GM18505 (cell line): ENCODE results near the gene TMC3.

Source experiments
- ATAC-seq: cut with Tn5 transposase; IDR thresholded peaks from one replicate; pipeline ENCODE4 v1.9.1; 2021; ENCODE audit not compliant: unreplicated experiment
- POLR2A ChIP-seq: IDR thresholded peaks from 4 replicates; pipeline ENCODE4 v1.6.1; 2011; ENCODE audit warnings: borderline replicate concordance; ENCODE audit not compliant: insufficient read depth, insufficient read length; ENCODE audit errors: extremely low read depth

Gene TMC3

DNA sequence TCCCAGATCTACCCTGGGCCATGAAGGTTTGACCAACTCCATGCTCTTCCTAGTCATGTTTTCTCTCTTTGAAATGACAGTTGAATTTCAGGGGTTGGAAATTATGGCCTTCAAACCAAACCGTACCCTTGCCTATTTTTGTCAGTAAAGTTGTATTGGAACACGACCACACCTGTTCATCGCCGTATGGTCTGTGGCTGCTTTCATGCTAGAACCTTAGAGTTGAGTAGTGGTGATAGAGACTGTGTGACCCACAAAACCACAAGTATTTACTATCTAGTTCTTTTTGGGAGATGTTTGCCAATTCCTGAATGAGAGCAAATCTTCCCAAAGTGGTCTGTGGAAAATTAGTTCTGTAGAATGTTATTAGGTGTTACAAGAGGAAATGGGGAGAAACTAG is 26.1 kb downstream of the TMC3 start:
- ATAC-seq, result no peak
- no peak for TF ChIP-seq POLR2A

- ATAC-seq, result no peak
- TF ChIP-seq POLR2A, result no peak
These were observed 27.4 kb downstream of the TMC3 start for GRCh38 chr15:81346611-81347010.

GRCh38 chr15:81343371-81343770 is 30.6 kb downstream of the TMC3 start:
- no peak for ATAC-seq
- no peak for TF ChIP-seq POLR2A

GRCh38 chr15:81341351-81341750 is 32.7 kb downstream of the TMC3 start:
- TF ChIP-seq POLR2A, result no peak
- ATAC-seq, result no peak

- no peak for TF ChIP-seq POLR2A
- ATAC-seq, result no peak
These were observed 34.2 kb downstream of the TMC3 start for GRCh38 chr15:81339851-81340250.

- ATAC-seq, result no peak
- no peak for TF ChIP-seq POLR2A
These were observed 34.7 kb downstream of the TMC3 start for GRCh38 chr15:81339321-81339720.

GRCh38 chr15:81338170-81339007 is 35.6 kb downstream of the TMC3 start:
- ATAC-seq, result no peak
- no peak for TF ChIP-seq POLR2A

DNA sequence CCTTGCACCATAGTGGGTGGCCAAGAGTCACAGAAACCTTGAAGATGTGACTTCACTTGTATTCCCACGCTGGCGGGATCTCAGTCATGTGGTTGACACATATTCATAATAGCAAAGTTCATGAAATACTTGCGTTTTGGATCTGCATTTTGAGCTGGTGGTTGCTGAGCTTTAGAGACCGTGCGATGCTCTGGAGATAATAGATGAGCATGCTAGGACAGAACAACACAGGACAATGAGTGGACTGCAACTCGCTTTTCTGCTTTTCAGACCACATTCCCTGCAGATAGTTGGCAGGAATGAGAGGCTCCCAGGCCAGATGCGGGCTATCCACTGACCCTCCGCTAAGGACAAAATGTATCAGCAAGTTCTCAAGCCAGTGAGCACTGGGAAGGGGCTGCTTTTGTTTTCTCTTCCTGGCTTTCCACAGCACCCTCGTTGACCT is 36.3 kb downstream of the TMC3 start:
- ATAC-seq, result no peak
- no peak for TF ChIP-seq POLR2A

- ATAC-seq, result no peak
- TF ChIP-seq POLR2A, result no peak
These were observed 36.8 kb downstream of the TMC3 start for GRCh38 chr15:81337241-81337640.

DNA sequence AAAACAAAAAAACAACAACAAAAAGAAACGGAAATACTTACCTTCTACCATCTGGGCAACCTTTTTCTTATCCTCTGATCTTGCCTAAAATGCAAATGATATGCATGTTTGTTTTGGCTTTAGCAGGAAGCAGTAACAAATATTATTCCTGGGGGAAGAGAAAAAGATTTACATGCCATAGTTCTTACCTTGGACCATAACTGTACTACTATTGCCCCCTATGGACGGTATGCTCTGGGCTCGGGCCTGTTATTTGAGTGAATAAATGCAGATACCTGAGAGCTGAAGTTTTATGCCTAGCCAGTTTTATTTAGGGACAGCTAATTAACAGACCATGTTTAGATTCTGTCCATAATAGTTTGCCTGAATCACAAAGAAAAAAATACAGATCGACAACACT is 37.4 kb downstream of the TMC3 start:
- TF ChIP-seq POLR2A, result no peak
- no peak for ATAC-seq

- ATAC-seq, result no peak
- TF ChIP-seq POLR2A, result no peak
These were observed 38.4 kb downstream of the TMC3 start for GRCh38 chr15:81335631-81336030.

DNA sequence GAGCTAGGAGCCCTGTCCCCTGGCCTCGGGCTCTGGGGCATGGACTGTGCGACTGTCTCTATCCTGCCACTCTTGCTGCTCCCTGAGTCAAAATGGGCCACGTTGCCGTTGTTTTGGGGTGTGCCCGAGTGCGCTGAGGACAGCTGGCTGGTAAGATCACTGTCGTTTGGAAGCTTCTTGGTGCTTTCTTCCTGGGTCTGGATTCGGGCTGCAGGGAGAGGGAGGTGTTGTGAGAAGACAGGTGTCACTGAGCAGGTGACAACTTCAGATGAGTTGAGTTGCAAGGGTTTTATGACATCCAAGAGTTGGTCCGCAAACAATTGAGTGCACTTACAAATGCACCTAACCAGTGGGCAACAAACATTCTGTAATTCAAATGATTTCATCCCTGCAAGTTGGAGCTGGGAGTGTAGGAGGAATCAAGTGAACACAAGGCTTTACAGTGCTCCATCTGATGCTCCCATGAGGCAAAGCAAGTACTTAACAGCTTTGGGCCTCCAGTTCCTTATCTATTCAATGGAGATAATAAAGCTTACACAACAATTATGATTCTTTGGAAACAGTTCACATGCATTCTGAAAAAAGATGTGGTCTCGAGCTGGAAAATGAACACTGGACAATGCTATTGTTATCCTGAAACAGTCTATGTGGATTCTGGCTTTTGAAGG is 39.1 kb downstream of the TMC3 start:
- ATAC-seq, result no peak
- TF ChIP-seq POLR2A, result no peak

DNA sequence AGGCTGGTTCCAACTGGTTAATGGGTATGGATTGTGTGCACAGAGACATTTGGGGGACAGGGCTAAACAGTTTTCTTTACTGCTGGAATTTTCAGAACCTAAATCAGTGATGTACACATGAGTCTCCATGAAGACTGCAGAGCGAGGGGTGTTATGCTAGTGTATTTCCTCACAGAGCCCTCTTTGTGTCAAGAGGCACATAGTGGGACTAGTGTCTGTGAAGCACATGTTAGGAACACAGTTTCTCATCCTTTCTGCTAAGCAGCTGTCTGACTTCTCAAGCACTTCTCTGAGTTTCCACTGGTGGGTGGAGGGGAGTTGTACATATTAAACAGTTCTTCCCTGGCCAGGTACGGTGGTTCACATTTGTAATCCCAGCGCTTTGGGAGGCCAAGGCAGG is 40.6 kb downstream of the TMC3 start:
- TF ChIP-seq POLR2A, result no peak
- ATAC-seq, result no peak

- no peak for ATAC-seq
These were observed 41.7 kb downstream of the TMC3 start for GRCh38 chr15:81332326-81332725.

More at GRCh38 chr15:81332326-81332725, 41.7 kb downstream of the TMC3 start:
- no peak for TF ChIP-seq POLR2A
